AG04450 (cell line): ENCODE data around the gene KCNH2. TPM values are rescaled to one million over a fixed set of nuclear protein-coding genes. Genes with fewer than 3 reads are reported as not detected.

Experiments used
- CTCF ChIA-PET: fragments of 300-600, 350-600 bp; formaldehyde crosslinking; extraction: SDS; loops from one replicate; lab custom pipeline; 2022; ENCODE audit warnings: antibody characterized with exemption, inconsistent platforms; lab: Charles Lee
- POLR2A ChIA-PET: fragments of 350-600 bp; formaldehyde crosslinking; extraction: SDS; loops from one replicate; lab custom pipeline; 2021; ENCODE audit warnings: antibody characterized with exemption, inconsistent platforms; lab: Yijun Ruan, JAX
- DNase-seq: peaks from one replicate; pipeline ENCODE4 v3.0.0-alpha.2; 2011; ENCODE audit warnings: low read depth, low spot score
- H3K27ac ChIP-seq: one replicate; pipeline ENCODE4 v1.5.1; 2012; ENCODE audit warnings: low read depth, low read length, control low read depth
- H3K27me3 ChIP-seq: one replicate; pipeline ENCODE4 v1.6.0; 2012; ENCODE audit warnings: low read length; ENCODE audit not compliant: control insufficient read depth, insufficient read depth
- H3K4me3 ChIP-seq: 2 replicates; pipeline ENCODE4 v1.5.1; 2011; ENCODE audit warnings: mild to moderate bottlenecking, low read depth, low read length, control low read depth
- H3K9me3 ChIP-seq: 2 replicates; pipeline ENCODE4 v1.5.1; 2012; ENCODE audit warnings: low read length; ENCODE audit not compliant: control insufficient read depth, insufficient read depth
- CTCF ChIP-seq: IDR thresholded peaks from 2 replicates; pipeline ENCODE4 v1.5.1; 2011; ENCODE audit warnings: low read depth, low read length, control low read depth, inconsistent platforms
- polyA plus RNA-seq: library from polyadenylated mRNA; depleted of rRNA; stranded (reverse); fragments of >200 nt; gene quantifications from 2 replicates; pipeline ENCODE4 v1.2.3, GENCODE V29; 2011

The KCNH2 gene
- polyA plus RNA-seq, 1 experiment, result 1.3 TPM

GRCh38 chr7:150951521-150951920, 26.6 kb downstream of the KCNH2 start:
- Histone ChIP-seq H3K27ac (no peak overlapping the region), H3K4me3 (no peak overlapping the region), H3K9me3 (no peaks in the 10 kb centered on the region; the same call in 1 of the 2 replicates), H3K27me3 (peaks cover 10% of the 10 kb centered on the region)
- no peak for DNase-seq
- no peak for TF ChIP-seq CTCF
- CTCF ChIA-PET, result no interaction called here
- POLR2A ChIA-PET, result no interaction called here

GRCh38 chr7:150951181-150951520, 27.0 kb downstream of the KCNH2 start:
- CTCF ChIA-PET, result no interaction called here

GRCh38 chr7:150950496-150951180, 27.5 kb downstream of the KCNH2 start:
- POLR2A ChIA-PET, result no interaction called here
- Histone ChIP-seq H3K27me3 (peaks cover 12% of the 10 kb centered on the region), H3K4me3 (no peak overlapping the region), H3K27ac (no peak overlapping the region), H3K9me3 (no peaks in the 10 kb centered on the region; the same call in 1 of the 2 replicates)
- CTCF ChIA-PET, result interaction anchor here (0.6 kb wide), 1 partner anchor 13 kb away, joined by 3 read pairs; no protein-coding TSS in a partner anchor
- DNase-seq, result no peak
- no peak for TF ChIP-seq CTCF

More at GRCh38 chr7:150951181-150951520, 27.0 kb downstream of the KCNH2 start:
- H3K27me3 ChIP-seq, result peaks cover 12% of the 10 kb centered on the region
- no peak for TF ChIP-seq CTCF
- POLR2A ChIA-PET, result no interaction called here
- no peak for DNase-seq
- no peak overlapping the region for H3K27ac ChIP-seq
- H3K4me3 ChIP-seq, result no peak overlapping the region
- no peaks in the 10 kb centered on the region; the same call in 1 of the 2 replicates for H3K9me3 ChIP-seq

- no peak overlapping the region for H3K27ac ChIP-seq
- H3K27me3 ChIP-seq, result peaks cover 12% of the 10 kb centered on the region
- POLR2A ChIA-PET, result no interaction called here
- no peak for DNase-seq
- TF ChIP-seq CTCF, result no peak
- H3K9me3 ChIP-seq, result no peaks in the 10 kb centered on the region; the same call in 1 of the 2 replicates
- H3K4me3 ChIP-seq, result no peak overlapping the region
- CTCF ChIA-PET, result interaction anchor here (0.6 kb wide), 1 partner anchor 14 kb away, joined by 3 read pairs; no protein-coding TSS in a partner anchor
Observed at GRCh38 chr7:150949971-150950491, 28.1 kb downstream of the KCNH2 start.

- CTCF ChIA-PET, result interaction anchor here (0.6 kb wide), 2 partner anchors 24 to 497 kb away, joined by 4 to 5 read pairs; no protein-coding TSS in a partner anchor
- Histone ChIP-seq H3K4me3 (no peak overlapping the region), H3K27ac (no peak overlapping the region), H3K9me3 (no peaks in the 10 kb centered on the region; the same call in 1 of the 2 replicates), H3K27me3 (peaks cover 12% of the 10 kb centered on the region)
- no peak for DNase-seq
- POLR2A ChIA-PET, result no interaction called here
- no peak for TF ChIP-seq CTCF
Observed at GRCh38 chr7:150949564-150949963, 28.6 kb downstream of the KCNH2 start.
